A673 (cell line): ENCODE results near the gene ESPN. TPM values are rescaled to one million over a fixed set of nuclear protein-coding genes. Genes with fewer than 3 reads are reported as not detected.

Source experiments
- BruUV-seq: library from RNA; stranded (reverse); fragments of 400-500 nt; replicated peaks from 2 replicates; lab custom pipeline; 2021; lab: Mats Ljungman, UMichigan
- CTCF ChIA-PET: fragments of 300-600 bp; sonication (Branson Sonifier 250); formaldehyde crosslinking; loops from one replicate; lab custom pipeline; 2022; ENCODE audit warnings: antibody characterized with exemption; lab: Charles Lee
- POLR2A ChIA-PET: fragments of 300-600 bp; sonication (Branson Sonifier 250); formaldehyde crosslinking; loops from one replicate; lab custom pipeline; 2022; ENCODE audit warnings: antibody characterized with exemption; ENCODE audit not compliant: low non-redundant PET; lab: Charles Lee
- DNase-seq: peaks from one replicate; pipeline ENCODE4 v3.0.0-alpha.2; 2015; ENCODE audit warnings: low spot score
- H3K27ac ChIP-seq: fragments of 200-600 bp; sonication (generic); 2 replicates; pipeline ENCODE4 v1.5.1; 2016; ENCODE audit warnings: mixed run types, low read depth, mild to moderate bottlenecking, mixed read lengths, antibody characterized with exemption, low read length; ENCODE audit not compliant: poor library complexity, severe bottlenecking
- H3K27me3 ChIP-seq: fragments of 200-600 bp; sonication (generic); replicated peaks from 2 replicates; pipeline ENCODE4 v1.6.1; 2017; ENCODE audit warnings: mixed run types, low read depth, mild to moderate bottlenecking, mixed read lengths, antibody characterized with exemption, low read length; ENCODE audit not compliant: insufficient read depth, poor library complexity
- H3K36me3 ChIP-seq: fragments of 200-600 bp; sonication (generic); 2 replicates; pipeline ENCODE4 v1.6.1; 2016; ENCODE audit warnings: mixed run types, mild to moderate bottlenecking, mixed read lengths, antibody characterized with exemption, low read length; ENCODE audit not compliant: insufficient read depth, poor library complexity, severe bottlenecking
- H3K4me1 ChIP-seq: fragments of 200-600 bp; sonication (generic); 2 replicates; pipeline ENCODE4 v1.6.1; 2017; ENCODE audit warnings: mixed run types, mild to moderate bottlenecking, mixed read lengths, antibody characterized with exemption, low read length; ENCODE audit not compliant: insufficient read depth, poor library complexity, severe bottlenecking
- H3K4me3 ChIP-seq: fragments of 200-600 bp; sonication (generic); 2 replicates; pipeline ENCODE4 v1.5.1; 2016; ENCODE audit warnings: low read depth, mixed run types, mild to moderate bottlenecking, mixed read lengths, low read length; ENCODE audit not compliant: poor library complexity, severe bottlenecking
- H3K9me3 ChIP-seq: fragments of 200-600 bp; sonication (generic); 2 replicates; pipeline ENCODE4 v1.6.1; 2016; ENCODE audit warnings: mixed run types, low read depth, mild to moderate bottlenecking, mixed read lengths, antibody characterized with exemption, low read length; ENCODE audit not compliant: poor library complexity, severe bottlenecking
- EZH2 ChIP-seq: fragments of 200-600 bp; sonication (generic); IDR thresholded peaks from 2 replicates; pipeline ENCODE4 v1.6.1; 2017; ENCODE audit warnings: borderline replicate concordance, low read depth, mild to moderate bottlenecking, mixed read lengths, antibody characterized with exemption, low read length; ENCODE audit not compliant: poor library complexity, severe bottlenecking
- intact Hi-C: fragments of 100-400 bp; cut with micrococcal nuclease; formaldehyde crosslinking; loops from one replicate; pipeline ENCODE4 v1.10.0; 2022; ENCODE audit not compliant: unreplicated experiment
- total RNA-seq: library from RNA; stranded (reverse); gene quantifications from 2 replicates; pipeline ENCODE4 v1.2.3, GENCODE V29; 2021
- TF ChIP-seq, protein P1 (sequence below): fragments of 300-800, 200-600 bp; sonication (generic); conservative IDR thresholded peaks from 2 replicates; pipeline ENCODE4 v1.5.1; 2017; ENCODE audit warnings: low read depth, mild to moderate bottlenecking, antibody characterized with exemption, low read length, moderate library complexity, mixed read lengths

ESPN gene
- total RNA-seq, 1 experiment from 2014 or later = not detected

DNA sequence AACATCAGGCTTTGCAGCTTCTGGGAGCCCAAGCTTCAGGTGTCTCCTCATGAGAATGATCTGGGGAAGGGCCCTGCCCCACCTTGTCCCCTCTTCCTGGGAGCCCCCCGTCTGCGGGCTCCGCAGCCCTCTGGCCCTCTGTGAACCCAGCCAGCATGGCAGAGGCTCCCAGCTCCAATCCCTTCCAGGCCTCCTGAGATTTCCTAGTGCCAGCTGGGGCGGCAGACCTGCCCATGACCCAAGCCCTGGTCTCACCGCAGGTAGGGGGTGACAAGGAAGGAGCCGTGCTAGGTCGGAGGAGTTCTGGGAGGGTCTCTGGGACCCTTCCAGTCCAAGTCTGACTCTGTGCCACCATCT lies 59.2 kb downstream of the ESPN start:
- no peak for TF ChIP-seq EZH2
- TF ChIP-seq, protein P1, sequence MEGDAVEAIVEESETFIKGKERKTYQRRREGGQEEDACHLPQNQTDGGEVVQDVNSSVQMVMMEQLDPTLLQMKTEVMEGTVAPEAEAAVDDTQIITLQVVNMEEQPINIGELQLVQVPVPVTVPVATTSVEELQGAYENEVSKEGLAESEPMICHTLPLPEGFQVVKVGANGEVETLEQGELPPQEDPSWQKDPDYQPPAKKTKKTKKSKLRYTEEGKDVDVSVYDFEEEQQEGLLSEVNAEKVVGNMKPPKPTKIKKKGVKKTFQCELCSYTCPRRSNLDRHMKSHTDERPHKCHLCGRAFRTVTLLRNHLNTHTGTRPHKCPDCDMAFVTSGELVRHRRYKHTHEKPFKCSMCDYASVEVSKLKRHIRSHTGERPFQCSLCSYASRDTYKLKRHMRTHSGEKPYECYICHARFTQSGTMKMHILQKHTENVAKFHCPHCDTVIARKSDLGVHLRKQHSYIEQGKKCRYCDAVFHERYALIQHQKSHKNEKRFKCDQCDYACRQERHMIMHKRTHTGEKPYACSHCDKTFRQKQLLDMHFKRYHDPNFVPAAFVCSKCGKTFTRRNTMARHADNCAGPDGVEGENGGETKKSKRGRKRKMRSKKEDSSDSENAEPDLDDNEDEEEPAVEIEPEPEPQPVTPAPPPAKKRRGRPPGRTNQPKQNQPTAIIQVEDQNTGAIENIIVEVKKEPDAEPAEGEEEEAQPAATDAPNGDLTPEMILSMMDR = no peak
- no TSS peak for BruUV-seq
- peaks cover 33% of the 10 kb centered on the region for H3K27me3 ChIP-seq
- H3K4me3 ChIP-seq = no peak overlapping the region
- H3K27ac ChIP-seq = no peak overlapping the region
- no peak for DNase-seq
- intact Hi-C loops = no loop called here
- H3K4me1 ChIP-seq = peaks cover 6% of the 10 kb centered on the region
- ChIA-PET POLR2A (no interaction called here), CTCF (interaction anchor here (0.9 kb wide), 2 partner anchors 162 to 248 kb away, joined by 3 read pairs; partner anchors contain the start of gene ICMT)
- no peaks in the 10 kb centered on the region for H3K36me3 ChIP-seq
- no peaks in the 10 kb centered on the region for H3K9me3 ChIP-seq

DNA sequence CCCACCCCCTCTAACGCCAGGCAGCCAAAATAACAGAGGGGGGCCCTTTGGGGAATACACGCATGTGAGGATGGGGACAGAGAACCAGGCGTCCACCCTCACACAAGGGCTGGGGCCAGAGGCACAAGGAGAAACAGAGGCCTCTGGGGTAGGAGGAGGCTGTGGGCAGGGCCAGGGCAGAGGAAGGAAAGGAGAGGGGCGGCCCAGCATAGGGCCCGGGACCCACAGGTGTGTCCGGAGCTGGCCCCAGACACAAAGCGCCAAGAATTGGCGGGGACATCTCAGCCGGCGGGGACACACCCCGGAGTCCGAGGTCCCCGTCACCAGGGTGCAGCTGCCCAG lies 60.2 kb downstream of the ESPN start:
- TF ChIP-seq, protein P1 = no peak
- no peak for TF ChIP-seq EZH2
- ChIA-PET POLR2A (no interaction called here), CTCF (interaction anchor here (0.5 to 0.9 kb wide), 2 partner anchors 234 to 249 kb away, joined by 3 to 4 read pairs; partner anchors contain the start of gene ICMT)
- H3K27ac ChIP-seq = no peak overlapping the region
- intact Hi-C loops = loop anchor here (5.0 kb wide), 1 partner anchor 733 kb away; no protein-coding TSS in a partner anchor
- no peaks in the 10 kb centered on the region for H3K9me3 ChIP-seq
- H3K4me1 ChIP-seq = peaks cover 6% of the 10 kb centered on the region
- H3K36me3 ChIP-seq = no peaks in the 10 kb centered on the region
- DNase-seq = no peak
- peak overlapping the region; percentile 19 for H3K4me3 ChIP-seq
- peaks cover 33% of the 10 kb centered on the region for H3K27me3 ChIP-seq
- no TSS peak for BruUV-seq

DNA sequence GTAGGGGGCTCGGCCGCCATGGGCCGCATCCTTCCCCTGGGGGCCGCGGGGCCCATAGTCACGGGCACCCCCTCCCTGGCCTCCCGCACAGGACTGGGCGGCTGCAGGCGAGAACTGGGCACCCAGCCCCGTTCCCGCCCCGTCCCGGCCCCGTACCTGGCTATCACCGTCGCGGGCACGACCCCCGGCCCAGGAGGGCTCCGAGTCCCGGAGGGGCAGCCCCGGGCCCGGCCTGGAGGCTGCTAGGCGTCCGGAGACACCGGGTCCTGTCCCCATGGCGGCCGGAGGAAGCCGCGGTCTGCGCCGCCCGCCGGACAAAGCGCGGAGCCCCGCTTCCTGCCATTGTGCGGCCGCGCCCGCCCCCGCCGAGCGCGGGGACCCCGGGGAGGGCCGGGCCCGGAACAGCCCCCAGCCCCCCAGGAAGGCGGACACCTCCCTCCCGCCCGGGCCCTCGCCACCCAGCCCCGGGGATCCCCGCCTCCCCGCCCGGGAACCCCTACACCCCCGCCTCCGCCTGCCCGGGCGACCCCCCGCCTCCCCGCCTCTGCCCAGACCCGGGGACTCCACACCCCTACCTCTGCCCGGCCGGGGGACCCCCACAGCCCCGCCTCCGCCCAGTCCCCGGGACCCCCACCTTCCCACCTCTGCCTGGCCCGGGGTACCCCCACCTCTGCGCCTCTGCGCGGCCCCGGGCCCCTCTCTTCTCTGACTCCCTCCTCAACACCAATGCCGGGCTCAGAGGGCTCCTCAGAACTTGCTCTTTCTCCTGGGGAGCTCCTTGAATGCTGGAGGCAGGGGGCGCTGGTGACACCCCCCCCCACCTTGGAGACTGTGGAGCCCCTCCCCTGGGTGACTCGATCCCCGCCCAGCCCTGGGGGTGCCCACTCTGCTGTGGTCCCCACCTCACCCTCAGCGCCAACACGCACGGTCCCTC lies 60.9 kb downstream of the ESPN start:
- peak; percentile 80 for TF ChIP-seq EZH2
- TF ChIP-seq, protein P1 = no peak
- Histone ChIP-seq H3K36me3 (no peaks in the 10 kb centered on the region), H3K27me3 (peaks cover 33% of the 10 kb centered on the region), H3K9me3 (no peaks in the 10 kb centered on the region), H3K27ac (no peak overlapping the region), H3K4me3 (peak overlapping the region; percentile 19), H3K4me1 (peaks cover 11% of the 10 kb centered on the region)
- no TSS peak for BruUV-seq
- intact Hi-C loops = loop anchor here (2.0 to 5.0 kb wide), 2 partner anchors 161 to 732 kb away; no protein-coding TSS in a partner anchor
- ChIA-PET CTCF (interaction anchor here (0.6 to 1.1 kb wide), 4 partner anchors 12 to 214 kb away, joined by 3 to 9 read pairs (median 4); no protein-coding TSS in a partner anchor), POLR2A (no interaction called here)
- no peak for DNase-seq
